Stimulated activated CD4-positive, alpha-beta T cell treated with anti-CD3 and anti-CD28 coated beads, TNF-alpha, amount 100 ng/mL, for 48 hours (primary cell): ENCODE results near the gene PLN.

ENCODE experiments used
- DNase-seq, 3 donors: peaks; one replicate each; pipeline ENCODE4 v3.0.0-alpha.2; 2020; ENCODE audit warnings: low read depth in 3 of 3

PLN gene

DNA sequence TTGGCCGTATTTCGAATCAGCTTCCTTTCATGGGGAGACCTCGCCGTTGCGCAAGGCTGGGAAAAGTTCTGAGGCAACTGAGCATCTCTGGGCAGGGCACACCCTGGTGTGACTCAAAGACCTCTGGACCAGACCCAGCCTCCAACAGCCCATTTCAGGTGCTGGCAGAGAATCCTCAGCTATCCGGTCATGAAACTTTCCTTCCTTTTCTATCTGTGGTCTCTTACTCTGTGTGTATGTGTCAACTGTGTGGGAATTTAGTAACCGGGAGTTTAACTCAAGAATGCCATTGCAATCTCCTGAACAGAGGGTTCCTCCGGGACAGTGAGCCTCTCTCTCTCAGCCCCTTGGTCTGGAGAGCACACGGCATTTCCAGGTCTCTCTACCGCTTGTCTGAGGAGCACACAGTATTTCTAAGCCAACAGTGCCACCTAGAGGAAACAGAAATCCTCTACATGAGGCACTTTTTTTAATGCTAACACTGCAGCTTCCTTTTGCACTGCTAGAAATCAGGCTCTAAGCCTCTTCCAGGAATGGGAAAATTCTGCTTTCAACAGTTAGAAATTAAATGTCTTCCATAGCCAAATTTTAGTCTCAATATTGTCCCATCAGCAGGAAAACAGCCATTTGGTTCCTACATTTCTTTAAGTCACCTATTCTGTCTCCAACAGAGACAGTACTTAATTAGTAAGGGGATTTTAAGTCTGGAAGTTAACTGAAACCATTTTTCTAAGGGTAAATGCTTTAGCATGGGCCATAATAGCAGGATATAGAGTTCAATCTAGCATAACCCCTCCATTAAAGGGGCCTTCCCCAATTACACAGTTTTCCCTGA, 32.7 kb downstream of the PLN start:
- no peak for DNase-seq

DNA sequence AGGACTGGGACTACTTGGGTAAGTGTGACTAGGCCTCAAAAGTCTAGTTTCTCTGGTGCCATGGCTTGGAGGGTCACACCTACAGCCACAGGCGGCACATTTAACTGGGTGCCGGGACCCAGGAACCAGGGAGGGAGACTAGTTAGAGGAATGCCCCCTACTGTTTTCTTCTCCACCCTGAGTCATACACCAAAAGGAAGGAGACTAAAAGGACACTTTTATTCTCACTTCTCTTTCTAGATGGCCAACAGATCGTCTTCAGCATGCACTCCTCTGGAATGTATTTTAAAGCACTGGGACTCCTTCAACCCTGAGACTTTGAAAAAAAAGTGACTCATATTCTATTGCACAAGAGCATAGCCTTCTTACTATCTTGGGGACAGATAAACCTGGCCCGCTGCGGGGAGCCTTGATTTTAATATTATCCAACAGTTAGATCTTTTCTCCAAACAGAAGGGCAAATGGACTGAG, 33.4 kb downstream of the PLN start:
- no peak for DNase-seq

DNA sequence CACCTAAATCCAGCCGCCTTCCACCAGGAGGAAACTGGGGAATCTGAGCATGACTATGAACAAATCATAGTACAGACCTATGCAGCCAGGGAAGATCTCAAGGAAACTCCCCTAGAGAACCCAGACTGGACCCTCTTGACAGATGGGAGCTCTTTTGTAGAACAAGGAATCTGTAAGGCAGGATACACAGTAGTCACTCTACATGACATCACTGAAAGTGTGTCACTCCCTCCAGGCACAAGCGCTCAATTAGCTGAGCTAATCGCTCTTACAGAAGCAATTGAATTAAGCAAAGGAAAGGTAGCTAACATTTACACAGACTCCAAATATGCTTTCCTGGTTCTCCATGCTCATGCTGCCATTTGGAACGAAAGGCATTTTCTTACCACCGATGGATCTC, 36.8 kb downstream of the PLN start:
- DNase-seq = no peak

DNA sequence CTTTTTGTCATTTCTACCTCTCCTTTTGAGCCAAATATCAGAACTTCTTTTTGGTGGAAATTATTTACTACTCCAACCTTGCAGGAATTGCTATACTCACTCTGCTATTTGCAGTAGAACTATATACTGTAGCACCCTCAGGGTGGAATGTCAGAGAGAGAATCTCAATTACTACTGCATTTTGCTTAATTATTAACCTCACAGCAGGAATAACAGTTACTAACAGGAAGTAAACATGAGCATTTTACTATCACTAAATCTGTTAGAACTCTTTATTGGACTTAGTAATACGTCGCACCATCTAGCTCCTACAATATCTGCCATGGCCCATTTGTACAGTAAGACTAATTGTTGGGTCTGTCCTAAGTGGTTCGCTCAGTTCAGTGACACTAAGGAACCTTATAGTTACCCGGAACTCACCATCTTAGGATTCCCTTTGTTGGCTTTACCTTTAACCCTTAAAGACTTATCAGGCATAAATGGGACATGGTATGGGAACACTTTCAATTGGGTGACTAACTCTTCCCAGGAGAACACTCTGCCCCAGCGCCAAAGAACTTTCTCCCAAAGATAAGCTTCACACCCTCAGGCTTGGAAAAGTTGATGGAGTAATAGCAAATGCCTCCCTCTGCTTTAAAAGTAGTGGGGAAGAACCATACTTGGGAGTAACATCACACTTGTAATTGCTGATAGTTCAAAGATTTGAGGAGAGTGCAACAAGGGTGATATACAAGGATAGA, 38.8 kb downstream of the PLN start:
- DNase-seq = no peak

DNA sequence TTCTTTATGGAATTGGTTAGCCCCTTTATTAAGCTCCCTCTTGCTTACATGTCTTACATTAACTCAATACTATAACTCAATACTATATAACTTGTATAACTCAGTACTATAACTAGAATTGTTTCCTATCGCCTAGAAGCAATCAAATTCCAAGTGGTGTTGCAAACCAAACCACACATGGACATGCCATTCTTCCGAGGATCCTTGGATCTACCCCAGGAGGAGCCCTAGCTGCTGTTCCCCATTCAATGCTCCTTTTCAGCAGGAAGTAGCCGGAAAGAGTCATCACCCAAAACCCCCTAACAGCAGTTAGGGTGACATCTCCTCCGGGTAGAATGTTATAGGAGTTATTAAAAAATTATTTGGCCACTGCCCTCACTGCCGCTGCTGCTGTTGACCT, 40.5 kb downstream of the PLN start:
- DNase-seq = no peak

DNA sequence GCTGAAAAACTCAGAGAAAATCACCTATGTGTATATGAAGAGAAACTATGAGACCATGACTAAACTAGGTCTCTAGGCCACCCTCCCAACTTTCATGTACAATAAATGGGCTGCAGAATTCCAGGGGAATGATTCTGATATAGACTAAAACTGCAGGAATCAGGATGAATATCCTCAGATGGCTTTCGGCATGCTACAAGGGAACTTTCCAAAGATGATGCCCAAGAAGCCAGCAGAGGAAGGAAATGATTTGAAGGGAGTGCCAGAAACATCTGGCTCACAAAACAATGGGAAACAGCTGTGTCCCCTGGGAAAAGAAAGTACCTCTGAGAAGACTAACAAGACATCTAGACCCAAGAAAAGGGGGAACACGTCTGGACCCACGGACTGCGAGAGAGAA, 41.1 kb downstream of the PLN start:
- no peak for DNase-seq

DNA sequence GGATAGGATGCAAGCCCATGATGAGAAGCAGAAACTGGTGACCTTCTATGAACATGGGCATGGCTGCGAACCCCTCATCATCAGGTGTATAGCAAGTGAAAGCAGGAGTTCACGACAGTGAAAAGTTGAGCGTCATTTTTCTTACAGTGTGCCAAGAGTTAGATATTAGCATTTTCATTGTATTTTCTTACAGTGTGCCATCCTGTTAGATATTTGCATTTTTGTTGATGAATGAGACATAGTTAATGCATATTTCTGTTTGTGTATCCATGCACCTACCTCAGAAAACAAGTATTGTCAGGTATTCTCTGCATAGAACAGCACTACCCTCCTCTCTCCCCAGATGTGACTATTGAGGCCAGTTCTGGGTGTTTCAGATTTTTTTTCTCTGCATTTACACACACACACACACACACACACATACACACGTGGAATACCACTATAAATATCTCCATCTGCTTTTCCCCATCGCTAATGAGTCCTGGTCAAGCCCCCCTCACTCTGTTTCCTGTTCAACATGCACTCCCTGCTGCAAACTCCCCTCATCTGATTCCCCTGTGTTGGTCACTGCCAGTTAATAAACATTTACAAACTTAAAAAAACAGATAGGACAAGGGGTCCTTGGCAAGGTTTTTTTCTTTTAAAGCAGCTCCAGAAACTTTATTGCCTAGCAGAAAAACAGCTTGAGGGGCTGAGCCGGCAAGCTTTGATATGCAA, 41.7 kb downstream of the PLN start:
- no peak for DNase-seq

DNA sequence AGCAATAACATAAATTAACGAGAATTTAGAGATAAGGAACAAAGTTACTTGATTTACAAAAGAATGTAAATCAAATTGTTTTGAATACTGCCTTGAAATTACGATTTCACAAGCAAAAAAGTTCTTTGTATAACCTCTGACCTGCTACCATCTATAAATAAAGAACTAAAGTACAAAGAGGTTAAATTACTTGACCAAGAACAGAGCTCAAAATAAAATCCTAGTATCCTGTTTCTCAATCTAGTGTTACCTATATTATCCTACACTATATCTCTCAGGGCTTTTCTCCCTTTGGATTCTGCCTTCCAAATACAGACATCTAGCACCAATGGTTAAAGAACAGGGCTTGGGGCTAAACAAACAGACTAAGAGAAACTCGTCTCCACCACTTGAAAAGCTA, 43.8 kb downstream of the PLN start:
- no peak for DNase-seq

DNA sequence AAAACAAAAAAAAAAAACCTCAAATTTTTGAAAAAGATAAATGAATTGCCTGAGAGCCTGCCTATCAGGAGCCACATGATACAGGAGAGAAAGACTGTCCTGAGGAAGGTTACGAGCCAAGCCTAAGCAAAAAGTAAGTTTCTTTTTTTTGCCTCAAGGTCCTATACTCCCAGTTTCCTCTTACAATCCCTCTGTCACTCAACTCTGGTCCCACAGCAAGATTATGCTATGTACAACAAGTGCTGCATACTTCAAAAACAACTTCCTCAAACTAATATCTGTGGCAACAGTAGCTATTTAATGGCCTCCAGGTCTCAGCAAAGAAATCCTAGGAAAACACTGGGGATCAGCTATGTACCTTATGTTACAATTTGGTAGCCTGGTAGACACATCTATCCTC, 46.8 kb downstream of the PLN start:
- no peak for DNase-seq

DNA sequence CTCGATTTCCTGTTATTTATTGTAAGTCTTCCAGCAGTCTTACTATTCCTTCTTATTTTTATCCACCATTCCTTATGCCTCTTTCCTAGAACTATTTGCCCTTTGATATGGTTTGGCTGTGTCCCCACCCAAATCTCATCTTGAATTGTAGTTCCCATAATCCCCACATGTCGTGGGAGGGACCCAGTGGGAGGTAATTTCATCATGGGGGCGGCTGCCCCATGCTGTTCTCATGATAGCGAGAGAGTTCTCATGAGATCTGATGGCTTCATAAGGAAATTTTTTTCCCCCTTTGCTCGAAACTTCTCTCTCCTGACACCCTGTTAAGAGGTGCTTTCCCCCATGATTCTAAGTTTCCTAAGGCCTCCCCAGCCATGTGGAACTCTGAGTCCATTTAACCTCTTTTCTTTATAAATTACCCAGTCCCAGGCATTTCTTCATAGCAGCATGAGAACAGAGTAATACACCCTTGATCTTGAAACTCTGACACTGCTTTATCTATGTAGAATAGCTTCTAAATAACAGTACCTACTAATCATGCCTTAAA, 48.8 kb downstream of the PLN start:
- DNase-seq = no peak

DNA sequence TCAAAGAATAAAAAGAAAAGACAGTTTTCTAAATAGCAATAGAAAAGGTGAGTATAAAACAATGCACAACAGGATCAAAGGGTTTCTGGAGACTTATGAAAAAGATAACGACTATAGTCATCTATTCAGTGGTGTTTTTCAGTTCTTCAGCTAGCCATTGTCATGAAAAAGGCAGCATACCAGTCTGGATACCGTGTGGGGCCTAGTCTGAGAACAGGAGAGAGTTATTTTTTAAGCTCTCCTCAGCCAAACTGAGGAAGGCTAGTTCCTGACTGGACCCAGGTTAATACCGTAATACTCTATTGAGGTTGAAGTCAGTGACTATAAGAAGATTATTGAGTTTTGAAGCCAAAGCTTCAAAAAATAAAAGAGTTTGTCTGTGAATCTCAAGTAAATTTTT, 49.5 kb downstream of the PLN start:
- DNase-seq = no peak

DNA sequence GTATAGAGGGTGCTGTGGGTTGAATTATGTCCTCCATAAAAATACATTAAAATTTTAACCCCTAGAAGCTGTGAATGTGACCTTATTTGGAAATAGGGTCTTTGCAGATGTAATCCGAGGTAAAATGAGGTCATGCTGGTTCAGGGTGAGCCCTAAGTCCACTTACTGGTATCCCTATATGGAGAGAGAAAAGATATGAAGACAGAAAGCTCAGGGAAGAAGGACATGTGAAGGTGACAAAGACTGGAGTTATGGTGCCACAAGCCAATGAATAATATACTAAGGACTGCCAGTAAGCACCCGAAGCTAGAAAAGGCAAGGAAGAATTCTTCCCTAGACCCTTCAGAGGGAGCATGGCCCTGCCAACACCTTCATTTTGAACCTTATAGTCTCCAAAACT, 50.2 kb downstream of the PLN start:
- DNase-seq = no peak

DNA sequence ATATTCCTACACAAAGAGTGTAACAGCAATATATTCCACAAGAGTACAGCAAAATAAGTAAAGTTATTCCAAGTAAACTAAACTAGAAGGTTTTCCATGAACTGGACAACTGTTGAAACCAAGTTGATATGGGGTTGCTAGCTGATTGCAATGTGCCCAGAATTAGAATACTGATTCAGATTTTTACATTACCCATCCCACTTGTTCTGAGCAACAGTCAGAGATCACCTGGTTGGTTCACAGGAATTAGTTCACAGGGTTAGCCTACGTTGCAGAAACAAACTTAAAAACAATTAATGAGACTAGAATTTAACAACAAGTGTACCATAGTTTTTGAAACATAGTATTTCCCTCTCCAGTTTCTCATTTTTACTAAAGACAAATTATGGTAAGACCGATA, 54.2 kb downstream of the PLN start:
- no peak for DNase-seq

DNA sequence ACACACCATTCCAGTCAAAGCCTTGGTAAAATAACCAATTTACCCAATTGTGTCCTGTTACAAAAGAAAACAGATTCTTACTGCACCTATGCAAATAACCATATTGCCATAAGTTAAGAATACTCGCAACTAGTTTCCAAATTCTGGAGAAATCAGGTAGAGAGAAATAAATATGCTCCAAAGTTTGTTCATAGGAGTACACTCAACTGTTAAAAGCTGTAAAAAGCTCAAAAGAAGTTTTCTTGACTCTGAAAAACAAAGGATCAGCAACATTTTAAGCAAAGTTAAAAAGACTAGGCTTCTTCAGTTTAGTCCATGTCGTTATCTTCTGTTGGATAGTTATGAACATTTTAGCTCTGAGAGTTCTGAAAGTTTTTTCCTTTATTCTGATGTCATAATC, 55.3 kb downstream of the PLN start:
- no peak for DNase-seq

DNA sequence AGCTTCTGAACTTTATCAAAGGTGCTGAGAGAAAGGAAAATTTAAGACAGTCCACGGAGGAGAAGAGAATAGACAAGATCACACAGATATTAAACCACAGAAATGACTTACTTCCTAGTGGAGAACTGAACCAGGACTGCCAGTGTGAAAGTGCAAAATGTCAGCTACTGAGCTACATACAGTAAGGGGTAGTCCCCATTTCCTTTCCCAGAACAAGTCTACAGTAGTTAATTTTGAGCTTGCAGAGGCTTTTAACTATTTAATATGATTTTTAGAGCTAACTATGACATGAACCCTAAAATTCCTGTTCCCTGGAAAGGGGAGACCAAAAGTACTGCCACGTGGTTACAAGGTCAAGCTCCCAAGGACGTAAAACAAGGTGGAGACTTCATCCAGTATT, 58.2 kb downstream of the PLN start:
- no peak for DNase-seq

DNA sequence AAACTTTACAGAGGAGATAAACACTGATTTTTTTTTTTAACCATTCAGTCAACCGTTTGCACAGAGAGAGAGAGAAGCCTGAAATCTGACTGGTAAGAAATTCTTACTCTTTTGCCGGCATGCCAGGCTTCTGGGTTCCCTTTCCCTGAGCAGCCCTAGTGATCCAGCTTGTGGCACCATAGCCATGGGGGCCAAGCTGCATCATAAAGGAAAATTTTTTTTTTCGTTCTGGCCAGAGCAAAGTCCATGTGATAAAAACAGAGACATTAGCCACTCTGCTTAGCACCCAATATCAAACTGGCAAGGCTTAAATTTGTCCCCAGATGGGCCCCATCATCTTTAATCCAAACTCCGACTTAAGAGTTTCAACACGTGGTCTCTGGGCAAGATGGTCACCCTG, 58.8 kb downstream of the PLN start:
- no peak for DNase-seq
